Ishikawa (cell line): ENCODE measurements around the gene NFIB.

Experiments
- CEBPB ChIP-seq: IDR thresholded peaks from 2 replicates; pipeline ENCODE4 v1.6.1; 2012
- CREB1 ChIP-seq: IDR thresholded peaks from 2 replicates; pipeline ENCODE4 v1.6.1; 2012; ENCODE audit warnings: low read depth
- EGR1 ChIP-seq: IDR thresholded peaks from 2 replicates; pipeline ENCODE4 v1.6.1; 2012
- EP300 ChIP-seq: IDR thresholded peaks from 2 replicates; pipeline ENCODE4 v1.6.1; 2012; ENCODE audit warnings: borderline replicate concordance
- RAD21 ChIP-seq: IDR thresholded peaks from 2 replicates; pipeline ENCODE4 v1.6.1; 2012; ENCODE audit warnings: low read depth
- TAF1 ChIP-seq: IDR thresholded peaks from 2 replicates; pipeline ENCODE4 v1.6.1; 2012; ENCODE audit warnings: low read depth, mild to moderate bottlenecking
- TCF12 ChIP-seq: IDR thresholded peaks from 2 replicates; pipeline ENCODE4 v1.6.1; 2012; ENCODE audit warnings: low read depth
- YY1 ChIP-seq: IDR thresholded peaks from 2 replicates; pipeline ENCODE4 v1.6.1; 2012; ENCODE audit warnings: low read depth
- TF ChIP-seq, protein P1 (sequence below): IDR thresholded peaks from 2 replicates; pipeline ENCODE4 v1.6.1; 2012

DNA sequence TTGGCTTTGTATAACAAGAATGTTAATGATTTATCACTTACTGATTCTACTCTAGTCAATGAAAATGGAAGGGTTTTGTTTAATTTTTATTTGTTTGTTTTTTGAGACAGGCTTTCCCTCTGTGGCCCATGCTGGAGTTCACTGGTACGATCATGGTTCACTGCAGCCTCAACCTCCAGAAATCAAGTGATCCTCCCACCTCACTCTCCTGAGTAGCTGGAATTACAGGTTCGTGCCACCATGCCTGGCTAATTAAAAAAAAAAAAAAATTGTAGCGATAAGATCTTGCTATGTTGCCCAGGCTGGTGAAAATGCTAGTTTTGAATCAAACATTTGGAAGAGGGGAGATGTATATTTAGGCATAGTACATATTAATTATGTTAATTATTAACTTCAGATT is 209.4 kb downstream of the NFIB start:
- TF ChIP-seq RAD21 (no peak), EP300 (no peak), CREB1 (no peak), CEBPB (no peak), EGR1 (no peak), TAF1 (no peak), YY1 (no peak), TCF12 (no peak)
- TF ChIP-seq, protein P1, sequence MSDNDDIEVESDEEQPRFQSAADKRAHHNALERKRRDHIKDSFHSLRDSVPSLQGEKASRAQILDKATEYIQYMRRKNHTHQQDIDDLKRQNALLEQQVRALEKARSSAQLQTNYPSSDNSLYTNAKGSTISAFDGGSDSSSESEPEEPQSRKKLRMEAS: no peak
